ENCODE results near the gene BUD31. TPM values are rescaled to one million over a fixed set of nuclear protein-coding genes. Genes with fewer than 3 reads are reported as not detected.

Gene BUD31
- total and polyA plus RNA-seq, 2 experiments from 2014 or later, result 77.1 to 247 TPM

DNA sequence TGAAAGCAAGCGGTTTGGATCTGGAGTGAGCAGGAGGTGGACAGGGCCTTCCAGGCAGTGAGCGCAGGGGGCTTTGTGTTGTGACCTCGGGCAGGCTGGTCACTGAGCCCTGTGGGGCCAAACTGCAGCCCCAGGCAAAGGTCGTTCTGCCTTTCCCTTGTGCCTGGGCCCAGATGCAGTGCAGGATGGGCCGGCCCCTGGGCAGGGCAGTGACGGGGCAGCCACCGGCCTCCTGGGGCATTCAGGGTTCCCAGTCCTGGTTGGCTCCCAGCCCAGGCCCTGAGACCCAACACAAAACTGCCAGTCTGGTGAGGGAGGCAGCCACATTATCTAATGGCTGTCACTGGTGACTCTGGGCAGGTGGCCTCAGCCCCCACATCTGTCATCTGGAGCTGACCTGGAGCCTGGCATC lies 27.1 kb upstream of the BUD31 start:
- no peak overlapping the region for H3K4me2 ChIP-seq
- TF ChIP-seq, protein P1, sequence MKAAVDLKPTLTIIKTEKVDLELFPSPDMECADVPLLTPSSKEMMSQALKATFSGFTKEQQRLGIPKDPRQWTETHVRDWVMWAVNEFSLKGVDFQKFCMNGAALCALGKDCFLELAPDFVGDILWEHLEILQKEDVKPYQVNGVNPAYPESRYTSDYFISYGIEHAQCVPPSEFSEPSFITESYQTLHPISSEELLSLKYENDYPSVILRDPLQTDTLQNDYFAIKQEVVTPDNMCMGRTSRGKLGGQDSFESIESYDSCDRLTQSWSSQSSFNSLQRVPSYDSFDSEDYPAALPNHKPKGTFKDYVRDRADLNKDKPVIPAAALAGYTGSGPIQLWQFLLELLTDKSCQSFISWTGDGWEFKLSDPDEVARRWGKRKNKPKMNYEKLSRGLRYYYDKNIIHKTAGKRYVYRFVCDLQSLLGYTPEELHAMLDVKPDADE (IDR thresholded peaks at IDR 0.05), result no peak
- TF ChIP-seq EZH2phosphoT487 (IDR thresholded peaks at IDR 0.05; ENCODE audit: unreplicated experiment) (no peak), ZNF331 (CRISPR knock-in tag; IDR thresholded peaks at IDR 0.05; ENCODE audit: low read depth) (no peak), EZH2 (IDR thresholded peaks at IDR 0.05; ENCODE audit: low read depth, unreplicated experiment) (no peak), ZNF114 (CRISPR knock-in tag; IDR thresholded peaks at IDR 0.05) (no peak), STAT1 (IDR thresholded peaks at IDR 0.05; ENCODE audit: unreplicated experiment) (no peak), POLR2AphosphoS5 (IDR thresholded peaks at IDR 0.05; ENCODE audit: low read depth) (no peak), JUNB (IDR thresholded peaks at IDR 0.05; ENCODE audit: unreplicated experiment) (no peak), CREB1 (CRISPR knock-in tag; IDR thresholded peaks at IDR 0.05; ENCODE audit: low read depth) (no peak), NANOG (IDR thresholded peaks at IDR 0.05; ENCODE audit: borderline replicate concordance) (no peak)
- TF ChIP-seq, protein P2, sequence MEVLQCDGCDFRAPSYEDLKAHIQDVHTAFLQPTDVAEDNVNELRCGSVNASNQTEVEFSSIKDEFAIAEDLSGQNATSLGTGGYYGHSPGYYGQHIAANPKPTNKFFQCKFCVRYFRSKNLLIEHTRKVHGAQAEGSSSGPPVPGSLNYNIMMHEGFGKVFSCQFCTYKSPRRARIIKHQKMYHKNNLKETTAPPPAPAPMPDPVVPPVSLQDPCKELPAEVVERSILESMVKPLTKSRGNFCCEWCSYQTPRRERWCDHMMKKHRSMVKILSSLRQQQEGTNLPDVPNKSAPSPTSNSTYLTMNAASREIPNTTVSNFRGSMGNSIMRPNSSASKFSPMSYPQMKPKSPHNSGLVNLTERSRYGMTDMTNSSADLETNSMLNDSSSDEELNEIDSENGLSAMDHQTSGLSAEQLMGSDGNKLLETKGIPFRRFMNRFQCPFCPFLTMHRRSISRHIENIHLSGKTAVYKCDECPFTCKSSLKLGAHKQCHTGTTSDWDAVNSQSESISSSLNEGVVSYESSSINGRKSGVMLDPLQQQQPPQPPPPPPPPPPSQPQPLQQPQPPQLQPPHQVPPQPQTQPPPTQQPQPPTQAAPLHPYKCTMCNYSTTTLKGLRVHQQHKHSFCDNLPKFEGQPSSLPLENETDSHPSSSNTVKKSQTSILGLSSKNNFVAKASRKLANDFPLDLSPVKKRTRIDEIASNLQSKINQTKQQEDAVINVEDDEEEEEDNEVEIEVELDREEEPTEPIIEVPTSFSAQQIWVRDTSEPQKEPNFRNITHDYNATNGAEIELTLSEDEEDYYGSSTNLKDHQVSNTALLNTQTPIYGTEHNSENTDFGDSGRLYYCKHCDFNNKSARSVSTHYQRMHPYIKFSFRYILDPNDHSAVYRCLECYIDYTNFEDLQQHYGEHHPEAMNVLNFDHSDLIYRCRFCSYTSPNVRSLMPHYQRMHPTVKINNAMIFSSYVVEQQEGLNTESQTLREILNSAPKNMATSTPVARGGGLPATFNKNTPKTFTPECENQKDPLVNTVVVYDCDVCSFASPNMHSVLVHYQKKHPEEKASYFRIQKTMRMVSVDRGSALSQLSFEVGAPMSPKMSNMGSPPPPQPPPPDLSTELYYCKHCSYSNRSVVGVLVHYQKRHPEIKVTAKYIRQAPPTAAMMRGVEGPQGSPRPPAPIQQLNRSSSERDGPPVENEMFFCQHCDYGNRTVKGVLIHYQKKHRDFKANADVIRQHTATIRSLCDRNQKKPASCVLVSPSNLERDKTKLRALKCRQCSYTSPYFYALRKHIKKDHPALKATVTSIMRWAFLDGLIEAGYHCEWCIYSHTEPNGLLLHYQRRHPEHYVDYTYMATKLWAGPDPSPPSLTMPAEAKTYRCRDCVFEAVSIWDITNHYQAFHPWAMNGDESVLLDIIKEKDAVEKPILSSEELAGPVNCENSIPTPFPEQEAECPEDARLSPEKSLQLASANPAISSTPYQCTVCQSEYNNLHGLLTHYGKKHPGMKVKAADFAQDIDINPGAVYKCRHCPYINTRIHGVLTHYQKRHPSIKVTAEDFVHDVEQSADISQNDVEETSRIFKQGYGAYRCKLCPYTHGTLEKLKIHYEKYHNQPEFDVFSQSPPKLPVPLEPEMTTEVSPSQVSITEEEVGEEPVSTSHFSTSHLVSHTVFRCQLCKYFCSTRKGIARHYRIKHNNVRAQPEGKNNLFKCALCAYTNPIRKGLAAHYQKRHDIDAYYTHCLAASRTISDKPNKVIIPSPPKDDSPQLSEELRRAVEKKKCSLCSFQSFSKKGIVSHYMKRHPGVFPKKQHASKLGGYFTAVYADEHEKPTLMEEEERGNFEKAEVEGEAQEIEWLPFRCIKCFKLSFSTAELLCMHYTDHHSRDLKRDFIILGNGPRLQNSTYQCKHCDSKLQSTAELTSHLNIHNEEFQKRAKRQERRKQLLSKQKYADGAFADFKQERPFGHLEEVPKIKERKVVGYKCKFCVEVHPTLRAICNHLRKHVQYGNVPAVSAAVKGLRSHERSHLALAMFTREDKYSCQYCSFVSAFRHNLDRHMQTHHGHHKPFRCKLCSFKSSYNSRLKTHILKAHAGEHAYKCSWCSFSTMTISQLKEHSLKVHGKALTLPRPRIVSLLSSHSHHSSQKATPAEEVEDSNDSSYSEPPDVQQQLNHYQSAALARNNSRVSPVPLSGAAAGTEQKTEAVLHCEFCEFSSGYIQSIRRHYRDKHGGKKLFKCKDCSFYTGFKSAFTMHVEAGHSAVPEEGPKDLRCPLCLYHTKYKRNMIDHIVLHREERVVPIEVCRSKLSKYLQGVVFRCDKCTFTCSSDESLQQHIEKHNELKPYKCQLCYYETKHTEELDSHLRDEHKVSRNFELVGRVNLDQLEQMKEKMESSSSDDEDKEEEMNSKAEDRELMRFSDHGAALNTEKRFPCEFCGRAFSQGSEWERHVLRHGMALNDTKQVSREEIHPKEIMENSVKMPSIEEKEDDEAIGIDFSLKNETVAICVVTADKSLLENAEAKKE (CRISPR knock-in tag; IDR thresholded peaks at IDR 0.05), result no peak
- TF ChIP-seq, protein P3, sequence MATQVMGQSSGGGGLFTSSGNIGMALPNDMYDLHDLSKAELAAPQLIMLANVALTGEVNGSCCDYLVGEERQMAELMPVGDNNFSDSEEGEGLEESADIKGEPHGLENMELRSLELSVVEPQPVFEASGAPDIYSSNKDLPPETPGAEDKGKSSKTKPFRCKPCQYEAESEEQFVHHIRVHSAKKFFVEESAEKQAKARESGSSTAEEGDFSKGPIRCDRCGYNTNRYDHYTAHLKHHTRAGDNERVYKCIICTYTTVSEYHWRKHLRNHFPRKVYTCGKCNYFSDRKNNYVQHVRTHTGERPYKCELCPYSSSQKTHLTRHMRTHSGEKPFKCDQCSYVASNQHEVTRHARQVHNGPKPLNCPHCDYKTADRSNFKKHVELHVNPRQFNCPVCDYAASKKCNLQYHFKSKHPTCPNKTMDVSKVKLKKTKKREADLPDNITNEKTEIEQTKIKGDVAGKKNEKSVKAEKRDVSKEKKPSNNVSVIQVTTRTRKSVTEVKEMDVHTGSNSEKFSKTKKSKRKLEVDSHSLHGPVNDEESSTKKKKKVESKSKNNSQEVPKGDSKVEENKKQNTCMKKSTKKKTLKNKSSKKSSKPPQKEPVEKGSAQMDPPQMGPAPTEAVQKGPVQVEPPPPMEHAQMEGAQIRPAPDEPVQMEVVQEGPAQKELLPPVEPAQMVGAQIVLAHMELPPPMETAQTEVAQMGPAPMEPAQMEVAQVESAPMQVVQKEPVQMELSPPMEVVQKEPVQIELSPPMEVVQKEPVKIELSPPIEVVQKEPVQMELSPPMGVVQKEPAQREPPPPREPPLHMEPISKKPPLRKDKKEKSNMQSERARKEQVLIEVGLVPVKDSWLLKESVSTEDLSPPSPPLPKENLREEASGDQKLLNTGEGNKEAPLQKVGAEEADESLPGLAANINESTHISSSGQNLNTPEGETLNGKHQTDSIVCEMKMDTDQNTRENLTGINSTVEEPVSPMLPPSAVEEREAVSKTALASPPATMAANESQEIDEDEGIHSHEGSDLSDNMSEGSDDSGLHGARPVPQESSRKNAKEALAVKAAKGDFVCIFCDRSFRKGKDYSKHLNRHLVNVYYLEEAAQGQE (IDR thresholded peaks at IDR 0.05; ENCODE audit: unreplicated experiment), result no peak
- TF ChIP-seq, protein P4, sequence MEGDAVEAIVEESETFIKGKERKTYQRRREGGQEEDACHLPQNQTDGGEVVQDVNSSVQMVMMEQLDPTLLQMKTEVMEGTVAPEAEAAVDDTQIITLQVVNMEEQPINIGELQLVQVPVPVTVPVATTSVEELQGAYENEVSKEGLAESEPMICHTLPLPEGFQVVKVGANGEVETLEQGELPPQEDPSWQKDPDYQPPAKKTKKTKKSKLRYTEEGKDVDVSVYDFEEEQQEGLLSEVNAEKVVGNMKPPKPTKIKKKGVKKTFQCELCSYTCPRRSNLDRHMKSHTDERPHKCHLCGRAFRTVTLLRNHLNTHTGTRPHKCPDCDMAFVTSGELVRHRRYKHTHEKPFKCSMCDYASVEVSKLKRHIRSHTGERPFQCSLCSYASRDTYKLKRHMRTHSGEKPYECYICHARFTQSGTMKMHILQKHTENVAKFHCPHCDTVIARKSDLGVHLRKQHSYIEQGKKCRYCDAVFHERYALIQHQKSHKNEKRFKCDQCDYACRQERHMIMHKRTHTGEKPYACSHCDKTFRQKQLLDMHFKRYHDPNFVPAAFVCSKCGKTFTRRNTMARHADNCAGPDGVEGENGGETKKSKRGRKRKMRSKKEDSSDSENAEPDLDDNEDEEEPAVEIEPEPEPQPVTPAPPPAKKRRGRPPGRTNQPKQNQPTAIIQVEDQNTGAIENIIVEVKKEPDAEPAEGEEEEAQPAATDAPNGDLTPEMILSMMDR (conservative IDR thresholded peaks at IDR 0.05; ENCODE audit: low read depth in 2 of 2), result no peak
- H3K9me2 ChIP-seq (ENCODE audit: insufficient read depth), result no peaks in the 10 kb centered on the region
- H3K9me3 Mint-ChIP-seq, result no peaks in the 10 kb centered on the region
- peaks cover 14% of the 10 kb centered on the region for H3K4me1 Mint-ChIP-seq
- H3K36me3 ChIP-seq (ENCODE audit: insufficient read depth), result no peaks in the 10 kb centered on the region
- H2AFZ ChIP-seq, result no peak overlapping the region
- no peak overlapping the region for H3K4me3 ChIP-seq
- no peak for DNase-seq (ENCODE audit: low spot score)
- peaks cover 17% of the 10 kb centered on the region for H3K36me3 Mint-ChIP-seq (ENCODE audit: low read depth)
- no peak overlapping the region for H3K27ac ChIP-seq (ENCODE audit: low read depth)
- H3K4me3 Mint-ChIP-seq, result no peak overlapping the region
- ATAC-seq, result no peak
- H4K20me1 ChIP-seq (replicated peaks; ENCODE audit: insufficient read depth), result peaks cover 17% of the 10 kb centered on the region; the same call in 1 of the 2 replicates
- 0 out of 2 replicates have a peak, but pooled peaks cover 10% of the 10 kb centered on the region for H3K4me1 ChIP-seq (ENCODE audit: insufficient read depth)
- no peak overlapping the region for H3K27ac Mint-ChIP-seq
- no peaks in the 10 kb centered on the region for H3F3A ChIP-seq (replicated peaks; ENCODE audit: low read depth)
- H3K27me3 Mint-ChIP-seq (ENCODE audit: insufficient read depth, low read depth, poor library complexity), result peaks cover 13% of the 10 kb centered on the region
- no peaks in the 10 kb centered on the region for H3K27me3 ChIP-seq (ENCODE audit: insufficient read depth)
- peaks cover 13% of the 10 kb centered on the region for H3K79me2 ChIP-seq (replicated peaks; ENCODE audit: insufficient read depth)
